GM18520 (cell line): ENCODE data around the gene SLC13A2.

Source experiments
- ATAC-seq: cut with Tn5 transposase; IDR thresholded peaks from one replicate; pipeline ENCODE4 v1.9.1; 2021; ENCODE audit not compliant: unreplicated experiment

SLC13A2 gene

GRCh38 chr17:28470266-28470913 is 3.1 kb upstream of the SLC13A2 start:
- no peak for ATAC-seq

- no peak for ATAC-seq
Measured at GRCh38 chr17:28470914-28471366, 2.5 kb upstream of the SLC13A2 start.

GRCh38 chr17:28471531-28472342 is 1.7 kb upstream of the SLC13A2 start:
- ATAC-seq, result no peak

GRCh38 chr17:28472871-28473497 is 460 bp upstream of the SLC13A2 start:
- no peak for ATAC-seq

GRCh38 chr17:28474111-28474531 is 677 bp downstream of the SLC13A2 start:
- no peak for ATAC-seq

- ATAC-seq, result no peak
Measured at GRCh38 chr17:28475151-28475900, 1.9 kb downstream of the SLC13A2 start.

- ATAC-seq, result no peak
Measured at GRCh38 chr17:28476076-28476865, 2.8 kb downstream of the SLC13A2 start.

- ATAC-seq, result no peak
Measured at GRCh38 chr17:28477928-28478327, 4.5 kb downstream of the SLC13A2 start.

GRCh38 chr17:28478712-28479615 is 5.5 kb downstream of the SLC13A2 start:
- ATAC-seq, result no peak

GRCh38 chr17:28480278-28480677 is 6.8 kb downstream of the SLC13A2 start:
- ATAC-seq, result no peak

GRCh38 chr17:28480799-28481571 is 7.5 kb downstream of the SLC13A2 start:
- ATAC-seq, result no peak

GRCh38 chr17:28482551-28483199 is 9.2 kb downstream of the SLC13A2 start:
- no peak for ATAC-seq

- peak; percentile 73 for ATAC-seq
Measured at GRCh38 chr17:28484296-28484695, 10.9 kb downstream of the SLC13A2 start.

GRCh38 chr17:28485049-28485448 is 11.6 kb downstream of the SLC13A2 start:
- ATAC-seq, result no peak

- no peak for ATAC-seq
Measured at GRCh38 chr17:28487881-28488532, 14.6 kb downstream of the SLC13A2 start.

- ATAC-seq, result no peak
Measured at GRCh38 chr17:28488533-28489276, 15.3 kb downstream of the SLC13A2 start.

- no peak for ATAC-seq
Measured at GRCh38 chr17:28491286-28491685, 17.8 kb downstream of the SLC13A2 start.
